Cardiac muscle cell (in vitro differentiated cells and primary cell): ENCODE measurements around the gene C16orf78. TPM values are rescaled to one million over a fixed set of nuclear protein-coding genes. Genes with fewer than 3 reads are reported as not detected.

Source experiments
- DNase-seq, 2 donors: peaks; one replicate each; pipeline versions ENCODE4 v3.0.0 to v3.0.0-alpha.2; 2010 to 2017; ENCODE audit warnings: low read depth in 1 of 2, low spot score in 1 of 2
- H3K27ac ChIP-seq: fragments of 200-600 bp; sonication (generic); 2 replicates; pipeline ENCODE4 v1.5.1; 2016
- H3K27me3 ChIP-seq: fragments of 200-600 bp; sonication (generic); 2 replicates; pipeline ENCODE4 v1.6.0; 2016; ENCODE audit warnings: control low read depth
- H3K36me3 ChIP-seq: fragments of 200-600 bp; sonication (generic); 2 replicates; pipeline ENCODE4 v1.5.1; 2016; ENCODE audit warnings: control low read depth
- H3K4me1 ChIP-seq: fragments of 200-600 bp; sonication (generic); 2 replicates; pipeline ENCODE4 v1.8.1; 2017; ENCODE audit warnings: low read depth, mild to moderate bottlenecking, mixed run types
- H3K4me3 ChIP-seq: fragments of 200-600 bp; sonication (generic); 2 replicates; pipeline ENCODE4 v1.5.1; 2016; ENCODE audit warnings: mild to moderate bottlenecking
- H3K9me3 ChIP-seq: fragments of 200-600 bp; sonication (generic); 2 replicates; pipeline ENCODE4 v1.5.1; 2017; ENCODE audit warnings: low read depth, mild to moderate bottlenecking, control low read depth
- CTCF ChIP-seq: IDR thresholded peaks from 2 replicates; pipeline ENCODE4 v1.5.1; 2012; ENCODE audit warnings: low read depth, mild to moderate bottlenecking, low read length
- polyA plus RNA-seq: library from polyadenylated mRNA; unstranded; fragments of >200 nt; fragmentation: Nextera tagmentation; extraction: Ambion mirVana; gene quantifications from 2 replicates; pipeline ENCODE4 v1.2.1, GENCODE V29; 2016
- total RNA-seq: library from RNA; depleted of rRNA; stranded (reverse); fragments of >200 nt; gene quantifications from 2 replicates; pipeline ENCODE4 v1.2.3, GENCODE V29; 2016

Gene C16orf78
- total and polyA plus RNA-seq, 2 experiments from 2014 or later = not detected

DNA sequence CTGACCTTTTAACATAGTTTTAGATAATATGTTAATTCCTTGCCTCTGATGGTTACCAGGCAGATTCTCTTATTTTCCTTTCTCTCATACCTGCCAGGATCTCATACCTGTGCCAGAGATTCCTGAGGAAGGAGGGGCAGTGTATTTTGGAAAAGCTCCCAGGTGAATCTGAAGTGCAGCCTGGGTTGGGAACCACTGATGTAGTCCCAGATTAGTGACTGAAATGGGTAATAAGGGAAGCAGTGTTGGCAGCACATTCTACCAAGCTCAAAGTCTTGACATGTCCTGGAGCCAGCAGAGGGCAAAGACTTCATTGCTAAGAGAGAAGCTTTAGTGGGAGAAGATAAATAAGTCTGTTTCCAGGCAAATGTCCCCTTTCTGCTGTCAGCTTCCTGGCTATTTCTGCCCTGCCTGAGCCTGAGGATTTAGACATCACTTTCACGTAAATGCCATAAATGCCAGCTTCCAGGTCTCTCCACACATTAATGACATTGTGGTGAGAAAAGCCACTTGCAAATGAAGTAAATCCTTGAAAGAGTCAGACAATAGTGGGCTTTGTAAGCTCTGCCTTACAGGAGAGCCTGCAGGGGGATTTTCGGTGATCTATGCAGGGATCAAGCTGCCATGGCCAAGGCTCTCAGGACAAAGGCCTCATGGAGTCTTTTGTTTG is 40.9 kb upstream of the C16orf78 start:
- Histone ChIP-seq H3K27ac (no peak overlapping the region), H3K27me3 (no peaks in the 10 kb centered on the region), H3K36me3 (no peaks in the 10 kb centered on the region), H3K4me1 (no peaks in the 10 kb centered on the region), H3K4me3 (no peak overlapping the region), H3K9me3 (no peaks in the 10 kb centered on the region)
- no peak for DNase-seq
- TF ChIP-seq CTCF = no peak

GRCh38 chr16:49333259-49333597 is 40.4 kb upstream of the C16orf78 start:
- H3K9me3 ChIP-seq = no peaks in the 10 kb centered on the region
- no peak for TF ChIP-seq CTCF
- H3K36me3 ChIP-seq = no peaks in the 10 kb centered on the region
- H3K27ac ChIP-seq = no peak overlapping the region
- no peaks in the 10 kb centered on the region for H3K27me3 ChIP-seq
- no peak for DNase-seq
- no peak overlapping the region for H3K4me3 ChIP-seq
- no peaks in the 10 kb centered on the region for H3K4me1 ChIP-seq

DNA sequence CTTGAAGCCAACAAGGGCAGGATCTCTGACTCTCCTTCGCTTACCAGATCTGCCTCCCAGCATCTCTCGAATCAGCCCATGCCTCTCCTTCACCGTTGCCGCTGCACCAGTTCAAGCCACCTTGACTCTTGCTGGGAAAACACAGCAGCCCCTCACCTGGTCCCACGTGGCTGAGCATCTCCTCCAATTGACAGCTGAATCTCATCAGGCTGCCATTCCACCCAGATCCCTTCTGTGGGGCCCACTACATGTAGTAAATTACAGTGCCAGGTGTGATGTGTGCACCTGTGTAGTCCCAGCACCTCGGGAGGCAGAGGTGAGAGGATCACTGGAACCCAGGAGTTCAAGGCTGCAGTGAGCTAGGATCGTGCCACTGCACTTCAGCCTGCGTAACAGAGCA is 37.8 kb upstream of the C16orf78 start:
- no peak for DNase-seq
- no peaks in the 10 kb centered on the region for H3K9me3 ChIP-seq
- H3K4me1 ChIP-seq = no peaks in the 10 kb centered on the region
- no peak overlapping the region for H3K27ac ChIP-seq
- TF ChIP-seq CTCF = no peak
- H3K27me3 ChIP-seq = no peaks in the 10 kb centered on the region
- no peak overlapping the region for H3K4me3 ChIP-seq
- H3K36me3 ChIP-seq = no peaks in the 10 kb centered on the region

DNA sequence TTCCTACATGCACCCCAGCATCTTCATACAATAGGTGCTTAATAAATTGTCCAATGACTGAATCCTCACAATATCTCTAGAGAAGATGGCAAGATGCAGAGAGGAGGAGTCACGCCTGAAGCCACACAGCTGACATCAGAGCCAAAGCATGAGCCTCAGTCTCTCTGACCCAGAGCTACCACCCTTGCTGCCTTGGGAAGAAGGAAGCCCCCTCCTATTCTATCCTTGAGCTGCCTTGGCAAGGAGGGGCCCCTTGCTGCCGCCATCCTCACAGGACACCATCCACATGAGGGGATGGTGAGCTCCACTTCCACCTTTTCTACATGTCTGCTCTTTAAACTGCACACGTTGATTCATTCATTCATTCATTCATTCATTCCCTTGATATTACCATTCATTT is 37.0 kb upstream of the C16orf78 start:
- no peaks in the 10 kb centered on the region for H3K9me3 ChIP-seq
- DNase-seq = no peak
- no peak overlapping the region for H3K4me3 ChIP-seq
- H3K4me1 ChIP-seq = no peaks in the 10 kb centered on the region
- H3K27ac ChIP-seq = no peak overlapping the region
- no peaks in the 10 kb centered on the region for H3K27me3 ChIP-seq
- no peak for TF ChIP-seq CTCF
- H3K36me3 ChIP-seq = no peaks in the 10 kb centered on the region

GRCh38 chr16:49337814-49338350 is 35.7 kb upstream of the C16orf78 start:
- TF ChIP-seq CTCF = no peak
- Histone ChIP-seq H3K4me1 (no peaks in the 10 kb centered on the region), H3K27ac (no peak overlapping the region), H3K9me3 (no peaks in the 10 kb centered on the region), H3K27me3 (no peaks in the 10 kb centered on the region), H3K36me3 (no peaks in the 10 kb centered on the region), H3K4me3 (no peak overlapping the region)
- DNase-seq = no peak
